Measurements from ENCODE around the gene NTSR2.

- no peak for TF ChIP-seq CTCF (IDR thresholded peaks at IDR 0.05)
- TF ChIP-seq ZFX (IDR thresholded peaks at IDR 0.05; ENCODE audit: borderline replicate concordance), result no peak
Measured at GRCh38 chr2:11667194-11667593, 2.8 kb downstream of the NTSR2 start.

All from 22Rv1 (cell line).